ENCODE results near the gene DICER1. TPM values are rescaled to one million over a fixed set of nuclear protein-coding genes. Genes with fewer than 3 reads are reported as not detected.
"Not testable (repeated sequence)": the region's sequence is repeated elsewhere in the genome, so short reads cannot be mapped to it uniquely, and the experiment has no call there.

Gene DICER1
- total RNA-seq, 1 donor from 2014 or later: 64.0 TPM

DNA sequence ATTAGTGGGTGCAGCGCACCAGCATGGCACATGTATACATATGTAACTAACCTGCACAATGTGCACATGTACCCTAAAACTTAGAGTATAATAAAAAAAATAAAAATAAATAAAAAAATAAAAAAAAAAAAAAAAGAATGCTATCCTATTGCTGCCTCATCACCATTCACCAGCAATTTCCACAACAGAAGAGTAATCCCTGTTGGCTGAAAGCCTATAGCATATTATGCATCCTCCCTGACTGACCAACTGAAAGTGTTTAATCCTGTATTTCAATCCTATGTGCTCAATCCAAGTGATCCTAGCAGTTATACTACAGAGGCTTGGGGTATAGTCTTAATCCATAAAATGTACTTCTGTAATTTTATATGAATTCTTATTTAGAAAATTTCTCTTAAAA is 18.5 kb downstream of the DICER1 start:
- peaks cover 12% of the 10 kb centered on the region for H3K36me3 Mint-ChIP-seq (ENCODE audit: low read depth)
- no peak overlapping the region for H3K27ac Mint-ChIP-seq
- H3K27me3 Mint-ChIP-seq (ENCODE audit: low read depth): no peaks in the 10 kb centered on the region
- no peak overlapping the region for H3K4me3 Mint-ChIP-seq (ENCODE audit: low read depth)
- intact Hi-C loops (cut with micrococcal nuclease): no loop called here
- no peak for DNase-seq (ENCODE audit: low spot score)
- H3K4me1 Mint-ChIP-seq (ENCODE audit: low read depth): peaks cover 22% of the 10 kb centered on the region
- no peaks in the 10 kb centered on the region for H3K9me3 Mint-ChIP-seq

GRCh38 chr14:95138455-95138854 is 18.9 kb downstream of the DICER1 start:
- H3K4me3 Mint-ChIP-seq (ENCODE audit: low read depth); H3K27me3 Mint-ChIP-seq (ENCODE audit: low read depth); intact Hi-C loops (cut with micrococcal nuclease); H3K9me3 Mint-ChIP-seq; DNase-seq (ENCODE audit: low spot score); H3K27ac Mint-ChIP-seq: not testable (repeated sequence)
- Mint-ChIP-seq H3K36me3 (ENCODE audit: low read depth) (peaks cover 14% of the 10 kb centered on the region), H3K4me1 (ENCODE audit: low read depth) (peaks cover 18% of the 10 kb centered on the region)

DNA sequence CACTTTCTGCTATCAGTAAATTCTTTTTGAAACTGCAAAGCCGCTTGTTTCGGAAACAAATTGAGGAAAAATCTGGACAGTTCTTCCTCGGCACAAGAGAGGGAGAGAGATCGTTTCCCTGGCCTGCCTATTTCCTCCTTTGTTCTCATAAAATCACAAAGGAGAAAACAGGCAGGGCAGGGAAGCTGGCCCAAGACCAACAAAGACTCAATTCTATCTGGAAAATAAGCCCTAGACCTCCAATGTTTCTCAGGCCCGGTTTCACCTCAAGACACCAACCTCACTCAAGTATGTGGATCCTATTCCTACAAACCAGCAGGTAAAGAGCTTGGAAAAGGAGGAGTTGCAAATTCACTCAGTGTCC is 19.5 kb downstream of the DICER1 start:
- peaks cover 18% of the 10 kb centered on the region for H3K4me1 Mint-ChIP-seq (ENCODE audit: low read depth)

DNA sequence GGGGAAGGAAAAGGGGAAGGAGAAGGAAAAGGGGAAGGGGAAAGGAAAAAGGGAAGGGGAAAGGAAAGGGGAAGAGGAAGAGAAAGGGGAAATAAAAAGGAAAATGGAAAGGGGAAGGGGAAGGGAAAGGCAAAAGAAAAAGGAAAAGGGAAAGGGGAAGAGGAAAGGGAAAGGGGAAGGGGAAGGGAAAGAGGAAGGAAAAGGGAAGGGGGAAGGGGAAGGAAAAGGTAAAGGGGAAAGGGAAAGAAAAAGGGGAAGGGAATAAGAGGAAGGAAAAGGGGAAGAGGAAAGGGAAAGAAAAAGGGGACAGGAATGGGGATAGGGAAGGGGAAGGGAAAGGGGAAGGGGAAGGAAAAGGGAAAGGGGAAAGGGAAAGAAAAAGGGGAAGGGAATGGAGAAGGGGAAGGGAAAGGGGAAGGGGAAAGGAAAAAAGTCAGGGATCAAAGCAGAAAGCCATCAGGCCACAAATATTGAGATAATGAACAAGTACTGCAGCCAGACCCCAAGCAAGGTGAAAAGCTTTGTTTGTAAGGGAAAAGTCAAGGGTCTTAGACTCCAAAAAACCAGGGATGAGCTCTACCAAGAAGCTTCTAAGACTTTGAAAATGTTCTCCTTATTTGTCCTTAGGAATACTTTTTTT is 20.0 kb downstream of the DICER1 start:
- Mint-ChIP-seq H3K27ac (no peak overlapping the region), H3K4me1 (ENCODE audit: low read depth) (peaks cover 18% of the 10 kb centered on the region), H3K27me3 (ENCODE audit: low read depth) (no peaks in the 10 kb centered on the region), H3K9me3 (no peaks in the 10 kb centered on the region), H3K4me3 (ENCODE audit: low read depth) (no peak overlapping the region), H3K36me3 (ENCODE audit: low read depth) (peaks cover 24% of the 10 kb centered on the region)
- intact Hi-C loops (cut with micrococcal nuclease): no loop called here
- no peak for DNase-seq (ENCODE audit: low spot score)

More for the DNA sequence above, 19.5 kb downstream of the DICER1 start:
- Mint-ChIP-seq H3K27ac (no peak overlapping the region), H3K4me3 (ENCODE audit: low read depth) (no peak overlapping the region), H3K36me3 (ENCODE audit: low read depth) (peaks cover 19% of the 10 kb centered on the region), H3K9me3 (no peaks in the 10 kb centered on the region), H3K27me3 (ENCODE audit: low read depth) (no peaks in the 10 kb centered on the region)
- DNase-seq (ENCODE audit: low spot score): no peak
- intact Hi-C loops (cut with micrococcal nuclease): no loop called here

DNA sequence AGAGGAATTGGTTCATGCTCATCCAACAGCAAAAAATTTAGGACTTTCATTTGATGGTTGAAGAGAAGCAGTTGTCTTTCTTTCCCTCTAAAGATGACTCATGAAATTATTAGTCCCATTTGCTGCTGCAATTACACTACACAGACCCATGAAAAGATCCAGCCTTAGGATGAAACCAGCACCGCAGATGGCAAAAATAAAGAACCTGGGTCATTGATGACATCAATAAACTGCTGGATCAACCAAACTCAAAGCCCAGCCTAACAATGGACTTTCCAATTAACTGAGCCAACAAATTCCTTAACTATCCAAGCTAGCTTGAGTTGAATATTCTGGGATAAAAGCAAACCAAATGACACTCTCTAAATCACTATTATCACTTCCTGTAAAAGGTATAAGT is 20.7 kb downstream of the DICER1 start:
- DNase-seq (ENCODE audit: low spot score): no peak
- no peaks in the 10 kb centered on the region for H3K27me3 Mint-ChIP-seq (ENCODE audit: low read depth)
- H3K4me3 Mint-ChIP-seq (ENCODE audit: low read depth): no peak overlapping the region
- H3K4me1 Mint-ChIP-seq (ENCODE audit: low read depth): peaks cover 18% of the 10 kb centered on the region
- no peak overlapping the region for H3K27ac Mint-ChIP-seq
- intact Hi-C loops (cut with micrococcal nuclease): no loop called here
- H3K9me3 Mint-ChIP-seq: no peaks in the 10 kb centered on the region
- peaks cover 29% of the 10 kb centered on the region for H3K36me3 Mint-ChIP-seq (ENCODE audit: low read depth)

GRCh38 chr14:95134304-95134933 is 22.9 kb downstream of the DICER1 start:
- no peak overlapping the region for H3K27ac Mint-ChIP-seq
- no peak for DNase-seq (ENCODE audit: low spot score)
- intact Hi-C loops (cut with micrococcal nuclease): no loop called here
- H3K4me1 Mint-ChIP-seq (ENCODE audit: low read depth): peaks cover 14% of the 10 kb centered on the region
- H3K9me3 Mint-ChIP-seq: no peaks in the 10 kb centered on the region
- H3K27me3 Mint-ChIP-seq (ENCODE audit: low read depth): no peaks in the 10 kb centered on the region
- H3K4me3 Mint-ChIP-seq (ENCODE audit: low read depth): no peak overlapping the region
- H3K36me3 Mint-ChIP-seq (ENCODE audit: low read depth): peaks cover 42% of the 10 kb centered on the region

DNA sequence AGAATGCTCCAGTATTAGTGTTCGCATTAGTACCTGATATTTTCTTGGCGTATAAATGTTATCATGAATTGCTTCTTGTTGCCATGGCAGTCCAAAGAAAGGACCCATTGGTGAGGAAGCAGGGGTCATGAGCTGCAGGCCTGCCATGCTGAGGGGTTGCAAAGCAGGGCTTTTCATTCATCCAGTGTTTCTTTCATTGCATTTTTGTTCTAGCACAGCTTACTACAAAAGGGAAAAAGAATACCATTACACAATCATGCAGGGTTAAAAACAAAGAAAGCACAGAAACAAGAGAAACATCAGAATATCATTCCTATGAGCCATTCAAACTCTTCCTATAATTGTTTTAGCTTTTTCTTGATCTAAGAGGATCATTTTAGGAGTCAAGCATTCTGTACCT is 24.0 kb downstream of the DICER1 start:
- intact Hi-C loops (cut with micrococcal nuclease): no loop called here
- DNase-seq (ENCODE audit: low spot score): no peak
- Mint-ChIP-seq H3K27ac (no peak overlapping the region), H3K36me3 (ENCODE audit: low read depth) (peaks cover 53% of the 10 kb centered on the region), H3K27me3 (ENCODE audit: low read depth) (no peaks in the 10 kb centered on the region), H3K9me3 (no peaks in the 10 kb centered on the region), H3K4me3 (ENCODE audit: low read depth) (no peak overlapping the region), H3K4me1 (ENCODE audit: low read depth) (peaks cover 14% of the 10 kb centered on the region)

DNA sequence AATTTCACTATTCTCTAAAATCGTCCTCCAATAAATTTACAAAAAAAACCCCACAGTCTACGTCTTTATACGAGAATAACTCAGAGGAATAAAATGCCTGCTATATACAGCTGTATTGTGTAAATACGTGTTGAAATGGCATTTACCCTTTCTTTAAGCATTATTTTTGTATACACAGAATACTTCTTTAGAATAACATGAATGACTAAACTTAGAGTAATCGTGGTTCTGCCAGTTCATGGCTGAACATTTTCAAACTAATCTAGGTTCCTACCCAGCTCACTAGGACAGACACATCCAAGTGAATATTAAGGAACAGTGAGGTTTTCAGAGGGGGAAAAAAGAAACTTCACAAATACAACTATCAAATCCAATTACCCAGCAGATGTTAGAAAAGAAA is 24.6 kb downstream of the DICER1 start:
- no peaks in the 10 kb centered on the region for H3K9me3 Mint-ChIP-seq

GRCh38 chr14:95130549-95130948 is 26.8 kb downstream of the DICER1 start:
- intact Hi-C loops (cut with micrococcal nuclease): no loop called here
- Mint-ChIP-seq H3K4me1 (ENCODE audit: low read depth) (peaks cover 15% of the 10 kb centered on the region), H3K9me3 (no peaks in the 10 kb centered on the region), H3K27ac (no peak overlapping the region), H3K27me3 (ENCODE audit: low read depth) (no peaks in the 10 kb centered on the region), H3K36me3 (ENCODE audit: low read depth) (peaks cover 61% of the 10 kb centered on the region), H3K4me3 (ENCODE audit: low read depth) (no peak overlapping the region)
- DNase-seq (ENCODE audit: low spot score): no peak

More for the DNA sequence above, 24.6 kb downstream of the DICER1 start:
- peaks cover 17% of the 10 kb centered on the region for H3K4me1 Mint-ChIP-seq (ENCODE audit: low read depth)
- DNase-seq (ENCODE audit: low spot score): no peak
- peaks cover 57% of the 10 kb centered on the region for H3K36me3 Mint-ChIP-seq (ENCODE audit: low read depth)
- no peak overlapping the region for H3K27ac Mint-ChIP-seq
- H3K27me3 Mint-ChIP-seq (ENCODE audit: low read depth): no peaks in the 10 kb centered on the region
- no peak overlapping the region for H3K4me3 Mint-ChIP-seq (ENCODE audit: low read depth)
- intact Hi-C loops (cut with micrococcal nuclease): no loop called here

GRCh38 chr14:95128140-95128539 is 29.2 kb downstream of the DICER1 start:
- peaks cover 72% of the 10 kb centered on the region for H3K36me3 Mint-ChIP-seq (ENCODE audit: low read depth)
- no peak overlapping the region for H3K4me3 Mint-ChIP-seq (ENCODE audit: low read depth)
- no peaks in the 10 kb centered on the region for H3K9me3 Mint-ChIP-seq
- H3K27ac Mint-ChIP-seq: no peak overlapping the region
- DNase-seq (ENCODE audit: low spot score): no peak
- H3K4me1 Mint-ChIP-seq (ENCODE audit: low read depth): peaks cover 9% of the 10 kb centered on the region
- intact Hi-C loops (cut with micrococcal nuclease): no loop called here
- no peaks in the 10 kb centered on the region for H3K27me3 Mint-ChIP-seq (ENCODE audit: low read depth)

DNA sequence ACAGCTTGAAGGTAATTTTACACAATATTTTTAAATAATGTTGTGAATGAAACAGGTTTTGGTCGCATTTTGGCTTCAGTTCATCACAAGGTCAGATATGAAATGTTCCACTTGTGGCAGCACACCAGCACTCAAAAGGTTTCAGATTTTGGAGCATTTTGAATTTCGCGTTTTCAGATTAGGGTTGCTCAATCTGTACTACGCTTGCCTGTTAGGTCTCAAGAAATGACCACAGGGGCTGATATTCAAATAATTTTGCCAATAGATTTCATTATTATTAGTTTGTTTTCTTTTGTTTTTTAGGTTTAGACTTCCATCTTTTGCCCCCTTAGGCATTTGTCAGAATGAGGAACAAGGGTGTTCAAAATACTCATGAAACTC is 29.8 kb downstream of the DICER1 start:
- H3K36me3 Mint-ChIP-seq (ENCODE audit: low read depth): peaks cover 70% of the 10 kb centered on the region
- H3K4me3 Mint-ChIP-seq (ENCODE audit: low read depth): no peak overlapping the region
- no peaks in the 10 kb centered on the region for H3K27me3 Mint-ChIP-seq (ENCODE audit: low read depth)
- DNase-seq (ENCODE audit: low spot score): no peak
- no peak overlapping the region for H3K27ac Mint-ChIP-seq
- intact Hi-C loops (cut with micrococcal nuclease): no loop called here
- H3K9me3 Mint-ChIP-seq: no peaks in the 10 kb centered on the region
- H3K4me1 Mint-ChIP-seq (ENCODE audit: low read depth): peaks cover 9% of the 10 kb centered on the region

- H3K4me1 Mint-ChIP-seq (ENCODE audit: low read depth): peaks cover 9% of the 10 kb centered on the region
- no peak overlapping the region for H3K27ac Mint-ChIP-seq
- no peaks in the 10 kb centered on the region for H3K9me3 Mint-ChIP-seq
- no peaks in the 10 kb centered on the region for H3K27me3 Mint-ChIP-seq (ENCODE audit: low read depth)
- intact Hi-C loops (cut with micrococcal nuclease): no loop called here
- H3K36me3 Mint-ChIP-seq (ENCODE audit: low read depth): peaks cover 68% of the 10 kb centered on the region
- no peak for DNase-seq (ENCODE audit: low spot score)
- no peak overlapping the region for H3K4me3 Mint-ChIP-seq (ENCODE audit: low read depth)
Observed at GRCh38 chr14:95126906-95127530, 30.3 kb downstream of the DICER1 start.

DNA sequence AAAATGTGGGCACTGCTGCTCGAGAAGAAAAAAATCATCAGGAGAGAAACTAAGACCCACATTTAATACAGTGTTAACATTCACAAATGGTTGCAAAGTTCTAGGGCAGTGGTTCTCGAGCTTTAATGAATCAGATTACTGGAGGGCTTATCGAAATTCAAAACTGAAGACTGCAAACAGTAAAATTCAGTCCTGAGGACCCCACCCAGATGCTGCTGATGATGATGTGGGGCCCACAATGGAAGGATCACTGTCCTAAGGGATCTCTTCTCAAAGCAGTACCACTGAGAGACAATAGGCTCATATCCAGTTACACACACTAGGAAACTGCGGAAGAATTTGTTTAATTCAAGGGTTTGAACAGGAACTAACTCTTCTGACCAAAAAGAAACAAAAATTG is 31.4 kb downstream of the DICER1 start:
- no peak for DNase-seq (ENCODE audit: low spot score)
- peaks cover 9% of the 10 kb centered on the region for H3K4me1 Mint-ChIP-seq (ENCODE audit: low read depth)
- H3K4me3 Mint-ChIP-seq (ENCODE audit: low read depth): no peak overlapping the region
- H3K27me3 Mint-ChIP-seq (ENCODE audit: low read depth): no peaks in the 10 kb centered on the region
- no peak overlapping the region for H3K27ac Mint-ChIP-seq
- no peaks in the 10 kb centered on the region for H3K9me3 Mint-ChIP-seq
- intact Hi-C loops (cut with micrococcal nuclease): no loop called here
- peaks cover 61% of the 10 kb centered on the region for H3K36me3 Mint-ChIP-seq (ENCODE audit: low read depth)

Measured in activated T-helper 2 cell treated with anti-CD3 and anti-CD28 coated beads, Interferon-gamma antibody, Interleukin-2, Interleukin-4, amounts not matched to agents 10 μg/mL and 5 μg/mL and 100 μg/mL, durations not matched to agents 14 hours and 24 hours and 36 hours (primary cell).